Mesenchymal stem cell (in vitro differentiated cells and primary cell): Measurements from ENCODE around the gene HPS1.

Experiments used
- DNase-seq: peaks from one replicate; pipeline ENCODE4 v3.0.0-alpha.2; 2013
- H2AFZ ChIP-seq: one replicate; pipeline ENCODE4 v1.6.1; 2013; ENCODE audit warnings: low read depth, mild to moderate bottlenecking, control low read depth, inconsistent platforms, low read length, moderate library complexity
- H2AK5ac ChIP-seq: 2 replicates; pipeline ENCODE4 v1.6.1; 2013; ENCODE audit warnings: low read length, moderate library complexity, mild to moderate bottlenecking, inconsistent platforms; ENCODE audit not compliant: severe bottlenecking
- H2BK120ac ChIP-seq: one replicate; pipeline ENCODE4 v1.6.1; 2013; ENCODE audit warnings: low read depth, mild to moderate bottlenecking, inconsistent platforms, low read length, moderate library complexity
- H2BK12ac ChIP-seq, 2 experiments: one replicate each; pipeline ENCODE4 v1.6.1; 2013; ENCODE audit warnings: inconsistent platforms in 2 of 2, low read length in 2 of 2, mild to moderate bottlenecking in 2 of 2, moderate library complexity in 2 of 2, control low read depth in 1 of 2
- H2BK15ac ChIP-seq: one replicate; pipeline ENCODE4 v1.6.1; 2013; ENCODE audit warnings: mild to moderate bottlenecking, low read depth, inconsistent platforms; ENCODE audit not compliant: poor library complexity, severe bottlenecking
- H2BK5ac ChIP-seq: 2 replicates; pipeline ENCODE4 v1.6.1; 2013; ENCODE audit warnings: low read depth, mild to moderate bottlenecking, low read length, control low read depth, inconsistent platforms; ENCODE audit not compliant: poor library complexity, severe bottlenecking
- H3K14ac ChIP-seq, 2 experiments: one replicate each; pipeline ENCODE4 v1.6.1; 2013; ENCODE audit warnings: inconsistent platforms in 2 of 2, low read length in 2 of 2, control low read depth in 1 of 2, mild to moderate bottlenecking in 1 of 2, moderate library complexity in 1 of 2
- H3K18ac ChIP-seq, 2 experiments: one replicate each; pipeline ENCODE4 v1.6.1; 2013; ENCODE audit warnings: inconsistent platforms in 2 of 2, low read length in 2 of 2, control low read depth in 1 of 2, low read depth in 1 of 2, mild to moderate bottlenecking in 1 of 2
- H3K23ac ChIP-seq, 2 experiments: one replicate each; pipeline ENCODE4 v1.6.1; 2013; ENCODE audit warnings: inconsistent platforms in 2 of 2, low read length in 2 of 2, mild to moderate bottlenecking in 2 of 2, moderate library complexity in 2 of 2, control low read depth in 1 of 2
- H3K27ac ChIP-seq: 2 replicates; pipeline ENCODE4 v1.5.1; 2013; ENCODE audit warnings: mild to moderate bottlenecking, moderate library complexity, low read length, control low read depth, inconsistent platforms; ENCODE audit not compliant: poor library complexity, severe bottlenecking
- H3K27me3 ChIP-seq, 2 experiments: 2 replicates each; pipeline versions ENCODE4 v1.6.1 to v1.7.0; 2013; ENCODE audit warnings: low read length in 2 of 2, mild to moderate bottlenecking in 2 of 2, moderate library complexity in 2 of 2, control low read depth in 1 of 2, inconsistent platforms in 1 of 2; ENCODE audit not compliant: control insufficient read depth in 1 of 2, insufficient read depth in 1 of 2
- H3K36me3 ChIP-seq, 2 experiments: 2 replicates each; pipeline versions ENCODE4 v1.6.1 to v1.7.0; 2013; ENCODE audit warnings: low read length in 2 of 2, control low read depth in 1 of 2, inconsistent platforms in 1 of 2, low read depth in 1 of 2, mild to moderate bottlenecking in 1 of 2; ENCODE audit not compliant: insufficient read depth in 2 of 2, control insufficient read depth in 1 of 2
- H3K4ac ChIP-seq, 2 experiments: one replicate each; pipeline ENCODE4 v1.6.1; 2013; ENCODE audit warnings: inconsistent platforms in 2 of 2, low read length in 2 of 2, mild to moderate bottlenecking in 2 of 2, moderate library complexity in 2 of 2, control low read depth in 1 of 2, low read depth in 1 of 2
- H3K4me1 ChIP-seq: 2 replicates; pipeline ENCODE4 v1.6.1; 2013; ENCODE audit warnings: low read depth, low read length, control low read depth; ENCODE audit not compliant: control insufficient read depth, insufficient read depth
- H3K4me2 ChIP-seq: 2 replicates; pipeline ENCODE4 v1.6.1; 2013; ENCODE audit warnings: low read length, mild to moderate bottlenecking, inconsistent platforms; ENCODE audit not compliant: poor library complexity, severe bottlenecking
- H3K4me3 ChIP-seq, 2 experiments: 2 replicates each; pipeline versions ENCODE4 v1.5.1 to v1.7.0; 2013; ENCODE audit warnings: low read length in 2 of 2, mild to moderate bottlenecking in 2 of 2, control low read depth in 1 of 2, low read depth in 1 of 2; ENCODE audit not compliant: insufficient read depth in 1 of 2
- H3K79me1 ChIP-seq: replicated peaks from 2 replicates; pipeline ENCODE4 v1.6.1; 2013; ENCODE audit warnings: mild to moderate bottlenecking, control low read depth, low read length, inconsistent platforms; ENCODE audit not compliant: poor library complexity, severe bottlenecking
- H3K9ac ChIP-seq: 2 replicates; pipeline ENCODE4 v1.7.0; 2013; ENCODE audit warnings: mild to moderate bottlenecking, low read length, moderate library complexity
- H3K9me3 ChIP-seq: 2 replicates; pipeline ENCODE4 v1.7.0; 2013; ENCODE audit warnings: mild to moderate bottlenecking, low read length; ENCODE audit not compliant: control insufficient read depth
- H4K8ac ChIP-seq: one replicate; pipeline ENCODE4 v1.6.1; 2013; ENCODE audit warnings: inconsistent platforms, mild to moderate bottlenecking, low read length, moderate library complexity
- H4K91ac ChIP-seq: one replicate; pipeline ENCODE4 v1.6.1; 2013; ENCODE audit warnings: mild to moderate bottlenecking, low read length, inconsistent platforms
- WGBS: methylation state at CpG from one replicate; pipeline ENCODE4 v1.1.7; 2013; ENCODE audit warnings: mixed read lengths; 5-methylcytosine and 5-hydroxymethylcytosine counted together

HPS1 gene

DNA sequence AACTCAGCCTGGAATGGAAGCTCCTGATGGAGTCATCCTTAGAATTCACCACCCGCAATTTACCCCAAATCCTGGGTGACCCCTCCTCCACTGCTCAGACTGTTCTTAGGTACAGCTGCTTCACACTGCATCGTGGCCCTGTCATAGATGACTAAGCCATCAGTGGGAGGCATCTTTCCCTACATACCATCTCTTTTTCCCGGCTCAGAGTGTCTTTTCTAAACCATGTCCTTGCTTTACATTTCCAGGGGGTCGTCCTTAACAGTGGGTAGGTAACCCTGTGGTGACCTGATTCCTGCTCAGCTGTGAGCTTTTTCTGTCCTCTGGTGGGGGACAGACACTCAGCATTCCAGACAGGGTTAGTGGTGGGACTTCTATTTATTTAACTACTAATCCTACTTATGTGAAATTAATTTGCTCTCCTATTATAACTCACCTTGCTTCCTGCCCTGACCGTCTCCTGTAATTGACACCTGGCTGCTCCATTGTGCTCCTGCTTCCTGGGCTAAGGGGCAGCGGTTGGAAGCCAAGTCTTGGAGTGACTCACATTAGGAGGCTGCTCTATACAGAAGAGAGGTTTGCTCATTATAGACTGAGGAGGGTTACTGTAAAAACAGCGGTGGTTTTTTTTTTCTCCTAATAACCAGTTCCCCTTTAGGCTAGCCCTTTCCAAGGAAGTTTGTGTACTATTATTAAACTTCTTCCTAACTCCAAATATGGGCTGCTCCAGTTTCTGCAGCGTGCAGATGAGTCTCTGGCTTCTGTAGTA lies 72.3 kb downstream of the HPS1 start:
- no peaks in the 10 kb centered on the region for H3K27me3 ChIP-seq
- H3K18ac ChIP-seq, result peak overlapping the region; percentile 11 to 75
- H2BK12ac ChIP-seq, result peak overlapping the region in 1 of 2 experiments; percentile 67
- DNase-seq, result peak; percentile 76
- H3K23ac ChIP-seq, result no peak overlapping the region
- no peak overlapping the region for H3K4ac ChIP-seq
- peak overlapping the region; percentile 38 for H3K9ac ChIP-seq
- WGBS, result 17% methylated on average over 8 of the region's 8 CpGs
- no peak overlapping the region for H3K4me2 ChIP-seq
- no peak overlapping the region for H4K91ac ChIP-seq
- H3K27ac ChIP-seq, result no peak overlapping the region
- no peak overlapping the region for H3K14ac ChIP-seq
- H2BK120ac ChIP-seq, result no peak overlapping the region
- H2AK5ac ChIP-seq, result no peak overlapping the region
- H2AFZ ChIP-seq, result no peak overlapping the region
- H3K4me3 ChIP-seq, result no peak overlapping the region
- H2BK15ac ChIP-seq, result no peak overlapping the region
- no peak overlapping the region for H4K8ac ChIP-seq
- no peak overlapping the region for H2BK5ac ChIP-seq
- H3K36me3 ChIP-seq, result no peaks in the 10 kb centered on the region
- H3K4me1 ChIP-seq, result peaks cover 7% of the 10 kb centered on the region
- no peaks in the 10 kb centered on the region for H3K9me3 ChIP-seq
- H3K79me1 ChIP-seq, result no peaks in the 10 kb centered on the region

DNA sequence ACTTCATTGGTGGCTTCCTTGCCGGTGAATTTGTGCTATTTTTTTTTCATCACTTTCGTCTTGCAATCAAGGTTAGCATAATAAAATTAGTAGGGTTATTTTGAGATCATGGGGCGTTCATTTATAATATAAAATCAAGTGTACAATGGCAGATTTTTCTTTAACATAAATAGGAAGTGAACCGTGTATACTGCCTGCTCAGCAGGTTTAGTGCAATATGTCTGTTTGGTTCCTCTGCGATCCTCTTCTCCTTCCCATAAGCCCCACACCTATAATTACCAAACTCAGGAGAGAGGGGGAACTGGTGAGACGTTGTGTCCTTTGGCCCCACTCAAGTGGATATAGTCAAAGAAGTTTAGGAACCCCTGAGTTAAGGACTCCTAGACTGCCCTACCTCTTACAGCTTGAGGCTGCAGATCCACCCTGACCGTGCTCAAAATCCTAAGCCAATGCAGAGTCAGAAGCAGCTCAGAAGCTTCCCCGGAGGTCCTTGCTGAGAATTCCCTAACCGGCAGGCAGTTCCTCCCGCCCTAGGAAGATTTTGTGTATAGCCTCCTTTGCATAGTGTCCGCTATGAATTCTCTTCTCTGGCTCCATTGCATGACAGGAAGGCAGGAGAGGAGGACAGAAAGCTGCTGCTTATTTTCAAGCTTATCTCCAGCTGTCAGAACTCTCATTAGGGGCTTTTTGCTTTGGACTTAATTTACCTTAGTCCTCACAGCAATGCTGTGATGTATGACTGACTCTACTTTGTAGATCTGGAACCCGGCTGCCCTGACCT lies 73.3 kb downstream of the HPS1 start:
- H2BK5ac ChIP-seq, result no peak overlapping the region

DNA sequence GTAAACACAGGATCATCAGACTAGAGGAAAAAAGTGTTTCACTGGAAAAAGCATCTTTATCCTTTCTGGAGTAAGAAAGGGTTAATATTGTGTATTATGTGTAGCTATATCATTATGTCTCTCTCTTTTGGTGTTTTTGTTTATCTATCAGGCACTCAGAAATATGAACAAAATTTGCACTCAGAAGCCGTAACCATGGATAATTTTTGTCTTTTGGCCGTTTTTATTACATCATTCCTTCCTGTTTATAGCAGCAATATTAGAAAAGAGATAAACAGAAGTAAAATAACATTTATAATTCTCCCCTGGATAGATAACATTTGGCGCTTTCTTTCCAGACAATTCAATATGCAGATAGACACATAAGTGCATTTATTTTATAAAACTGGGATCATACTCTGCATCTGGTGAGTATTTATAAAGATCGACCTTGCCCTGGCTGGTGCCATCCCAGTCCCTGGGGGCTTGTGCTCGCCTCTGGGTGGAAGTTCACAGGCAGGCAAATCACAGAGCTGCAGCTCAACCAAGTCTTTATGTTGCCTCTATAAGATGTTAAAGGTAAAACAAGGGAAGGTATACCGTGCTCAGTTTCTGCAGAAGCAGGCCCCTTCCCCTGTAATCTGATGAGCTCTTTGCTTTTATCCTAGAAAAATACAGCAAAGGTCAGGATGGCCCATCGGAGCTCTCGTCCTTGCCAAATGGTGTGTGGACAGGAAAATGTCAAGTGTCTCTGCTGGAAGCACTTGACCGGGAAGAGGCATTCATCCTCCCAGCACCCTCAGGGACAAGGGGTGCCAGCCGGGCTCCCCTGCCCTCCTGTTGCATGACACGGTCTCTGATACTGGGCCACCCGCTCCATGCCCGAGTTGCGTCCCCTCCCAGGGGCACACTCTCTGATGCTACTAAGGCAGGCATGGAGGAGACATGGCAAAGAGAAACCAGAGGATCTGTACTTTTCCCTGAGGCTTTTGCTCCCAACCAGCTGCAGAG lies 75.6 kb downstream of the HPS1 start:
- H3K9ac ChIP-seq, result no peak overlapping the region
- H3K4ac ChIP-seq, result peak overlapping the region in 1 of 2 experiments; percentile 6
- H3K23ac ChIP-seq, result no peak overlapping the region
- H2AFZ ChIP-seq, result no peak overlapping the region
- no peak overlapping the region for H2BK120ac ChIP-seq
- no peak overlapping the region for H2BK15ac ChIP-seq
- H3K27me3 ChIP-seq, result peaks cover 0 to 4% of the 10 kb centered on the region in 2 experiments
- H3K4me1 ChIP-seq, result peaks cover 7% of the 10 kb centered on the region
- peak overlapping the region; percentile 2 to 66 for H2BK12ac ChIP-seq
- 68% methylated on average over 12 of the region's 14 CpGs for WGBS
- H3K4me3 ChIP-seq, result no peak overlapping the region
- no peak overlapping the region for H3K14ac ChIP-seq
- H3K4me2 ChIP-seq, result no peak overlapping the region
- H2BK5ac ChIP-seq, result no peak overlapping the region
- DNase-seq, result no peak
- no peaks in the 10 kb centered on the region for H3K79me1 ChIP-seq
- H3K18ac ChIP-seq, result peak overlapping the region; percentile 19 to 31
- H2AK5ac ChIP-seq, result no peak overlapping the region
- H4K91ac ChIP-seq, result no peak overlapping the region
- H3K9me3 ChIP-seq, result no peaks in the 10 kb centered on the region
- H3K27ac ChIP-seq, result no peak overlapping the region
- no peaks in the 10 kb centered on the region for H3K36me3 ChIP-seq
- no peak overlapping the region for H4K8ac ChIP-seq

More for the DNA sequence above, 73.3 kb downstream of the HPS1 start:
- no peak overlapping the region for H3K27ac ChIP-seq
- H3K4ac ChIP-seq, result peak overlapping the region; percentile 47 to 54
- H2BK12ac ChIP-seq, result peak overlapping the region in 1 of 2 experiments; percentile 60
- H3K4me1 ChIP-seq, result peaks cover 7% of the 10 kb centered on the region
- no peak overlapping the region for H3K9ac ChIP-seq
- peak overlapping the region; percentile 20 for H2AK5ac ChIP-seq
- H3K4me3 ChIP-seq, result no peak overlapping the region
- H4K91ac ChIP-seq, result no peak overlapping the region
- WGBS, result 32% methylated on average over 8 of the region's 12 CpGs
- H3K27me3 ChIP-seq, result no peaks in the 10 kb centered on the region
- H3K23ac ChIP-seq, result no peak overlapping the region
- no peaks in the 10 kb centered on the region for H3K9me3 ChIP-seq
- H3K14ac ChIP-seq, result no peak overlapping the region
- peak overlapping the region; percentile 11 for H2BK120ac ChIP-seq
- no peak overlapping the region for H4K8ac ChIP-seq
- no peak overlapping the region for H3K4me2 ChIP-seq
- H3K79me1 ChIP-seq, result no peaks in the 10 kb centered on the region
- DNase-seq, result peak; percentile 67
- H3K36me3 ChIP-seq, result no peaks in the 10 kb centered on the region
- peak overlapping the region; percentile 19 for H2AFZ ChIP-seq
- peak overlapping the region; percentile 37 for H2BK15ac ChIP-seq
- H3K18ac ChIP-seq, result peak overlapping the region; percentile 33 to 57
